ENCODE data around the gene FAM20A.
A peak's percentile ranks its signal among the peaks of the same experiment; 100 is the strongest.
"Not testable (repeated sequence)": the region's sequence is repeated elsewhere in the genome, so short reads cannot be mapped to it uniquely, and the experiment has no call there.

FAM20A gene

GRCh38 chr17:68522266-68522665 is 78.9 kb downstream of the FAM20A start:
- DNase-seq (ENCODE audit: low read depth, low spot score), result no peak

DNA sequence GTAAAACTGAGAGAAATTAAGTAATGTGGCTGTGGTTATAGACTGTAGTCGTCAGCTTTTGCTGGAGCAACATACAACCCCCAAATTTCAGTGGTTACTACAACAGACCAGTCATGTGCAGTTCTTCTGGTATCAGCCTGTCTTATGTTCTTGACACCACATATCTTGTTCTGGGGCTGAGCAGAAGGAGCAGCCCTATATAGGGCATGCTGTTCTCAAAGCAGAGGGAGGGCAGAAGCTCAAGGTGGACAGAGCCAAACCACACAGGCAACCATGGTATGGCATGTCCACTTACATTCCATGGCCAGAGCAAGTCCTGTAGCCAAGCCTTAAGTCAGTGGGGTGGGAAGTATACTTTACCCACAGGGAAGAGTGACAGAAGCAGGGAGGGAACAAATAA is 81.3 kb downstream of the FAM20A start:
- no peak for DNase-seq (ENCODE audit: low read depth, low spot score)

- not testable (repeated sequence) for DNase-seq (ENCODE audit: low read depth, low spot score)
Measured at GRCh38 chr17:68519051-68519450, 82.1 kb downstream of the FAM20A start.

DNA sequence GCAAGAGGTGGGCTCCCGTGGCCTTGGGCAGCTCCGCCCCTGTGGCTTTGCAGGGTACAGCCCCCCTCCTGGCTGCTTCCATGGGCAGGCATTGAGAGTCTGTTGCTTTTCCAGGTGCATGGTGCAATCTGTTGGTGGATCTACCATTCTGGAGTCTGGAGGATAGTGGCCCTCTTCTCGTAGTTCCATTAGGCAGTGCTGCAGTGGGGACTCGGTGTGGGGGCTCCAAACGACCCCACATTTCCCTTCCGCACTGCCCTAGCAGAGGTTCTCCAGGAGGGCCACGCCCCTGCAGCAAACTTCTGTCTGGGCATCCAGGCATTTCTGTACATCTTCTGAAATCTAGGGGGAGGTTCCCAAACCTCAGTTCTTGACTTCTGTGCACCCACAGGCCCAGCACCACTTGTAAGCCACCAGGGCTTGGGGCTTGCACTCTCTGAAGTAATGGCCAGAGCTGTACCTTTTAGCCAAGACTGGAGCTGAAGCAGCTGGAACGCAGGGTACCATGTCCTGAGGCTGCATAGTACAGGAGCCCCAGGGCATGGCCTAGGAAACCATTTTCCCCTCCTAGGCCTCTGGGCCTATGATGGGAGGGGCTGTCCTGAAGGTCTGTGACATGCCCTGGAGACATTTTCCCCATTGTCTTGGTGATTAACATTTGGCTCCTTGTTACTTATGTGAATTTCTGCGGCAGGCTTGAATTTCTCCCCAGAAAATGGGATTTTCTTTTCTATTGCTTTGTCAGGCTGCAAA is 82.9 kb downstream of the FAM20A start:
- DNase-seq (ENCODE audit: low read depth, low spot score), result no peak

DNA sequence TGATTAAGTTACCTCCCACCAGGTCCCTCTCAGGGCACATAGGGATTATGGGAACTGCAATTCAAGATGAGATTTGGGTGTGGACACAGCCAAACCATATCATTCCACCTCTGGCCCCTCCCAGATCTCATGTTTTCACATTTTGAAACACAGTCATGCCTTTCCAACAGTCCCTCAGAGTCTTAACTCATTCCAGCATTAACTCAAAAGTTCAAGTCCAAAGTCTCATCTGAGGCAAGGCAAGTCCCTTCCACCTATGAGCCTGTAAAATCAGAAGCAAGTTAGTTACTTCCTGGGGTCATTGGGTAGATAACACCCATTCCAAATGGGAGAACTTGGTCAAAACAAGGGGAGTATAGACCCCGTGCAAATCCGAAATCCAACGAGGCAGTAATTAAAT is 83.6 kb downstream of the FAM20A start:
- DNase-seq (ENCODE audit: low read depth, low spot score), result not testable (repeated sequence)

DNA sequence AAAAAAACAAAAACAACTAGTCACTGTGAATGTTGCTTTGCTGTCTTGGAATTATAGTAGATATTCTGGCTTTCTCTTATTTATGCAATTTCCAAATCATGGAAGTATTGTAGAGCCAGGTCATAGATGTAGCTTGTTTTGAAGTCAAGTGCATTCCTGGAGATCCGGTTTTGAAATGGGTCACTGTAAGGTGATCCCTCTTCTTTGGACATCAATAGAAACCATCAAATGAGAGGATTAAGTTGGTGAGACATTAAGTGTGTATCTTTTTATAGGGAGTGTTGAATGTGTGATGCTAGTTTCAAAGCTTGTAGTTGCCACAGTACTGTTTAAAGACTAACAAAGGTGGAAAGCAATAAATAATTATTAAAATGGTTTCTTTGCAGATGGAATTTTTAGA is 84.4 kb downstream of the FAM20A start:
- no peak for DNase-seq (ENCODE audit: low read depth, low spot score)

DNA sequence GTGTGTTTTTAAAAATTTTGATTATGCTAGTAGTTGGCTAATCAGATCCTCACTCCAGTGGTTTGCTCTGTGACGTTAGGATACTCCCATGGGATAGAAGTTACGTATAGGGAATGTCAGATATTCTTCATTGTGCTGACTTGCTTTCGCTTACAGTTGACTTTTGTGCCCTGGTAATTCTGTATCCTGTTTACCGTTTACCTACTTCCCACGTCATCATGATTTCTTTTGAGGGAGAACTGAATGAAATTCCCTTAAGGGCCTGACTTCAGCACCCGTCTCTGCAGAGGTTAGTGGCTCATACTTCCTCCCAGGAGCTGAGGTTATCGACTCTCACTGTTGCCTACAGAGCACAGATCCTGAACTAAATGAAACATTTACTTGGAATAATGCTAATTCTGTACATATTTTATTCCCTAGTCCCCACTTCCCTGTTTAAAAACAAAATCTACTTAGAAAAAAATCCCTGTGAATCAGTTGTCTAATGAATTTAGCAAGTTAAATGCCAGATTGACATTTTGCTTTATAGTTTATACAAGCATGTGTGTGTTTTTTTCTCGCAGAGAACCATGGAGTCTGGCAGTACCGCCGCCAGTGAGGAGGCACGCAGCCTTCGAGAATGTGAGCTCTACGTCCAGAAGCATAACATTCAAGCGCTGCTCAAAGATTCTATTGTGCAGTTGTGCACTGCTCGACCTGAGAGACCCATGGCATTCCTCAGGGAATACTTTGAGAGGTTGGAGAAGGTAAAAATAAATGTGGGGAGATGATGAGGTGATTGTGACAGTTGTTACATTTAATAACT is 86.1 kb downstream of the FAM20A start:
- DNase-seq (ENCODE audit: low read depth, low spot score), result no peak

- DNase-seq (ENCODE audit: low read depth, low spot score), result no peak
Measured at GRCh38 chr17:68513932-68514331, 87.2 kb downstream of the FAM20A start.

GRCh38 chr17:68512960-68513474 is 88.2 kb downstream of the FAM20A start:
- no peak for DNase-seq (ENCODE audit: low read depth, low spot score)

DNA sequence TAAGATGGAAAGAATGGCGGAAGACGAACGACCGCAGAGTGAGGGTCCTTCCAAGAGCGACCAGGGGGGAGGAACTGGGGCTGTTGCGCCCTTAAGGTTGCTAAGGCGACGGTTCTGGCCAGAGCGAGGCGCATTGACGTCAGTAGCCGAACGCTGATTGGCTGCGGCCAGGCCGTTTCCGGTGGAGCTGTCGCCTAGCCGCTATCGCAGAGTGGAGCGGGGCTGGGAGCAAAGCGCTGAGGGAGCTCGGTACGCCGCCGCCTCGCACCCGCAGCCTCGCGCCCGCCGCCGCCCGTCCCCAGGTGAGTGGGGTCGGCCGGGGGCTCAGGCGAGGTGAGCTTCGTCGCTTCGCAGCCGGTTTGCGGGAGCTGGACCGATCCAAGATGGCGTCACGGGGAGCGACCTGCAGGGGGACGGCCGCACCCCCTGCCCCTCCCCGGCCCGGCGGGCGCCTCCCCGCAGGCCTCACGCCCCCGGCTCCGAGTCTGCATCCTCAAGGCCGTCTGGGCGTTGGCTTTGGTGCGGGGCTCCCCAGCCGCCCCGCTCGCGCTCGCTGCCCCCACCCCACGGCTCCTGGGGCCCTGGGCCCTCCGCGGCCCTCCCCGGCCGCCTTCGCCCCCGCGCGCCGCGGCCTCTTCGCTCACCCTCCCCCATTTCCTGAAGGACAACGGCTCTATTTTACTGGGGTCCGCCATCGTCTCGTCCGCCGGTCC is 88.8 kb downstream of the FAM20A start, which contains the start of gene PRKAR1A:
Gene PRKAR1A, plus strand, starts transcription at position 184 of the 713 bp plus-strand sequence. CDS start 2,970 bp downstream, outside the sequence.
- DNase-seq (ENCODE audit: low read depth, low spot score), result peak; percentile 89

DNA sequence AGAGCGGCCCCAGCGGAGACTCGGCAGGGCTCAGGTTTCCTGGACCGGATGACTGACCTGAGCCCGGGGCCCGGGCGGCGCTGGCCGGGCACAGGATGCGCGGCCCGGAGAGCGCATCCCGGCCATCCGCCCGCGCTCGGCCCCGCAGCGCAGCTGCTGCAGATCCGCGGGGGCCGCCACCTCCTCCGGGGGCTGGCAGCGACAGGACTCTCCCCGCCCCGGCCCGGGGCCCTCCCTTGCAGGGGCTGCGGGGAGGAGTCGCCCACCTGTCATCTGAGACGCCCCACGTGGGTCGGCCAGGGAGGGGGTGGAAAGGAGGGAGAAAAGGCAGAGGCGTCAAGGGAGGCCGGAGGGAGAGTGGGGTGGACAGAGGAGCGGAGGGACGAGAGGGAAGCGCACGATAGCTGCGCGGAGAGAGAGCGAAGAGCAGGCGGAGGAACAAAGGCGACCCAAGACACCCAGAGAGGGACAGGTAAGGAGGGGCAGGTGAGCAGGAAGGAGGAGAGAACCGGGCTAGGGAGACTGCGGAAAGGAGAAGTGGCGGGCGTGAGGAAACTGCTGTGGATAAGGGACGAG is 89.4 kb downstream of the FAM20A start:
- DNase-seq (ENCODE audit: low read depth, low spot score), result peak; percentile 31

GRCh38 chr17:68511254-68511670 is 89.9 kb downstream of the FAM20A start:
- no peak for DNase-seq (ENCODE audit: low read depth, low spot score)

- no peak for DNase-seq (ENCODE audit: low read depth, low spot score)
Measured at GRCh38 chr17:68509141-68510057, 91.8 kb downstream of the FAM20A start.

- no peak for DNase-seq (ENCODE audit: low read depth, low spot score)
Measured at GRCh38 chr17:68507576-68507975, 93.6 kb downstream of the FAM20A start.

DNA sequence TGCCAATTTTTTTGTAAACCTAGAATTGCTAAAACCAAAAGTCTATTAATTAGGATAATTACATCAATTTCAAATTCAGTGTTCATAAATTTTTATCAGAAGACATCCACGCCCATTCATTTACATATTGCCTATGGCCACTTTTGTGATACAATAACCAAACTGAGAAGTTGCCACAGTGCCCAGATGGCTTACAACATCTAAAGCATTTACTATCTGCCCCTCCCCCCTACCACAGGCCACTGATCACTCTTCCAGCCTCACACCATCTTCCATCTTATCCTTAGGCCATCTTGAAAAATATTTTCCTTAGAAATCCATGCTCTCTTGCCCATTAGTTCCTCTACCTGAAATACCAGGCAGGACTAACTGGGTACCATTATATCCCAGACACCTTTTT is 95.2 kb downstream of the FAM20A start:
- no peak for DNase-seq (ENCODE audit: low read depth, low spot score)

GRCh38 chr17:68501074-68501473 is 100.1 kb downstream of the FAM20A start:
- no peak for DNase-seq (ENCODE audit: low read depth, low spot score)

- DNase-seq (ENCODE audit: low read depth, low spot score), result no peak
Measured at GRCh38 chr17:68499587-68499986, 101.6 kb downstream of the FAM20A start.

DNA sequence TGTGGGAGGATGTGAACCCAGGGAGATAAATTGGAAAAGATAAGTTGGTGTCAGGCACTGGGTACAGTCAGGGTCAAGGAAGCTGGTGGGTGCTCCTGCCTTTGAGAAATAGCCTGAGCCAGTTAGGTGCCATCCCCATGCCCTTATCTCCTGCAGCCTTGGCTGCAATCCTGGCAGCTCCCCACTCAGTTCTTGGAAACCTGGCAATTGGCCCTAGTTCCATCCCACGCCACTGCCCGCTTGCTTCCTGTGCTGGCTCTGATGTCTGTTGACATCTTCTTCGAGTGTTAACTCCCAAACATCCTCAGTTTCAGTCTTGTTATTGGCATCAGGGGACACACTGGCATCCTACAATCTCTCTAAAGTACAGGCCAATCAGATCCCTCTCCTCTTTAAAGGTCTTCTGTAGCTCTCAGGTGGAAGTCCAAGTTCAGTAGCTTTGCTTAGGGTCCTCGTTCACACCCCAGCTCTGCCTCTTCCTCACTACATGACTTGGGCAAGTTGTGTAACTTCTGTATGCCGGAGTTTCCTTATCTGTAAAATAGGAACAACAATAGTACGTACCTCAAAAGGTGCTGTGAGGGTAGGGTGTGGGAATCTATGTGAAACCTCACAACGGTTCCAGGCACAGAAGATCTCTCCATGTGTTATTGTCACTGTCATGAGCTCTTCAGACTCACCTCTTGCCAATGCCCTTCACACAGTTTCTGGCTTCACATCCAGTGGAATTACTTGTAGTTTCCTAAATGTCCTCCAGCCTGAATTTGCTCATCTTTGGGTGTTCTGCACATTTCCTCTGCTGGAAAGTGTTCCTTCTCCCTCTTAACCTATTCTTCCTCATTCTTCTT is 102.5 kb downstream of the FAM20A start:
- no peak for DNase-seq (ENCODE audit: low read depth, low spot score)

- no peak for DNase-seq (ENCODE audit: low read depth, low spot score)
Measured at GRCh38 chr17:68497885-68498319, 103.3 kb downstream of the FAM20A start.

- no peak for DNase-seq (ENCODE audit: low read depth, low spot score)
Measured at GRCh38 chr17:68495081-68495480, 106.1 kb downstream of the FAM20A start.

Data from smooth muscle cell of the brain vasculature (primary cell).